ENCODE measurements around the gene ZNF578. TPM values are rescaled to one million over a fixed set of nuclear protein-coding genes. Genes with fewer than 3 reads are reported as not detected.
"Not testable (repeated sequence)": the region's sequence is repeated elsewhere in the genome, so short reads cannot be mapped to it uniquely, and the experiment has no call there.

Gene ZNF578
- 1.4 TPM for polyA plus RNA-seq (2013, experiment 1 of 2; ENCODE audit: insufficient read length)
- polyA plus RNA-seq (2013, experiment 2 of 2; ENCODE audit: insufficient read length), result 1.4 TPM

DNA sequence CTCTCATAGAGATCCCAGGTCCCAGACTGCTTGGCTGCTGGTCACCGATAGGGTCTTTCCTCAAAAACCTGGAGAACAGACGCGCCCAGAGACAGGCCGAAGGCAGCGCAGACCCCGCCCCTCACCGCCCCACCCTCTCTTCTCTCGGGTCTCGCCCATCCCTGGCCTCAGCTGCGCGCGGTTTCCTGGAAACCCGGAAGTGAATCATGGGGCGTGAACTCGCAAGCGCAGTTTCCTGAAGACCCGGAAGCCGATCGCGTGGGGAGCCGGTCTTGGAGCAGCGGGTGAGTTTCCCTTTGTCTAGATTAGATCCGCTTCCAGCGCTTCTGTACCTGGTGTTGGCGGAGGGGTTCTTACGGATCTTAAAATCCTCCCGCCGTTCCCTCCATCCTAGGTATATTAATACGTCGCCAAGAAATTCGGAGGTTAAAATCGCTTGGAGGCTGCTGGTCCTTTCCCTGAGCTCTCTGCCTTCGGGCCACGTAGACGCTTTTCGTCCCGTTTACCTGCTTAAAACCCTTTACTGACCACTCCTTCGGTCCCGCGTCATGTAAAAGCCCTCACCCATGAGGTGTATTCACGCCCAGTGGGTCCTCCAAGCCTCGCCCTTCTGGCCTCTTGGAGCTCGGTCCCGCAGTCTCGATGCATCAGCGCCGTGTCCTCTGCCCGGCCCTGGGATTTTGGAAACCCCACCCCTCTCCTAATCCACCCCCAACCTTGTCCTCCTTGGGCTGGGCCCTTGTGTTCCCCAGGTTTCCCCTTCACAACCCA, at the start of gene ZNF578:
Gene ZNF578 (plus strand): TSS at position 230 of the 771 bp plus-strand sequence. CDS start 48,293 bp downstream, outside the sequence.
- DNase-seq, result peak; percentile 87

DNA sequence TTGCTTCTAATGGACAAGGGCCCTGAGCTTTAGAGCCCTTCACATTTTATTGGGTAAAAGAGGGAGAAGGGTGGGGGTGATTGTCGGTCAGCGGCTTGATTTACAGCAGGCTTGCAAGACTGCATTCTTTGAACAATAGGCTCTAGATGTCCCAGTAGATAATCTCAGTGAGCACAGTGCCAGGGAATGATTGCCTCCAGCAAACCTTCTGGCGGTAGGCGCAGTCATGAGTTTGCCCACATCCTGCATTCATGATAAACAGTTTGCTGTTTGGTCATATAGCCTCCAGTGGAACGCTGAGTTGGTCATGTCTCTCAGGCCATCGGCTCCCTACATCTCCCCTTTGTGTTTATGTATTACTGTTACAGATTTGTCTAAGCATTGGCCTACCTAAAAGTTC, 43.1 kb upstream of the ZNF578 start:
- DNase-seq, result no peak

DNA sequence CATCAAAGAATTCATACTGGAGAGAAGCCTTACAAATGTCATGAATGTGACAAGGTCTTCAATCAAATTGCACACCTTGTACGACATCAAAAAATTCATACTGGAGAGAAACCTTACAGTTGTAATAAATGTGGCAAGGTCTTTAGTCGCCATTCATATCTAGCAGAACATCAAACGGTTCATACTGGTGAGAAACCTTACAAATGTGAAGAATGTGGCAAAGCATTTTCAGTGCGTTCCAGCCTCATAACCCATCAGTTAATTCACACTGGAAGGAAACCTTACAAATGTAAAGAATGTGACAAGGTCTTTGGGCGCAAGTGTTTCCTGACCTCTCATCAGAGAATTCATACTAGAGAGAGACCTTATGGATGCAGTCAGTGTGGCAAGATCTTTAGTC, 37.6 kb upstream of the ZNF578 start:
- no peak for DNase-seq

DNA sequence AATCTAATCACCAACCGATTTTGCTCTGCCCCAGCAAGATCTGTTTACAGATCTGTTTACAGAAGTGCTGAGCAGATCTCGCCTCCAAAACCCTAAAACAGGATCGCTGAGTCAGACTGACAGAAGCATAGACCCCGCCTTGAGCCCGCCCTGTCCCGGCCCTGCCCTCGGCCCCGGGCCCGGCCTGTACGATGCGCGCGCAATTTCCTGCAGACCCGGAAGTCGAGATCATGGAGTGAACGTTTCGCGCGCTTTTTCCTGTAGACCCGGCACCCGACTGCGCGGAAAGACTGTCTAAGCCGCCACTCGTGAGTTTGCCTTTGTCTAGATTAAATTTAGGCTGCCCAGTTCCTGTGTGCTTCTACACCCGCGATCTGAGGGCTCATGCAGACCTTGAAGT, 24.4 kb upstream of the ZNF578 start, which contains the start of gene ZNF534:
Gene ZNF534 (plus strand): TSS at position 212 of the 400 bp plus-strand sequence. CDS start 2,327 bp downstream, outside the sequence.
- DNase-seq, result no peak

DNA sequence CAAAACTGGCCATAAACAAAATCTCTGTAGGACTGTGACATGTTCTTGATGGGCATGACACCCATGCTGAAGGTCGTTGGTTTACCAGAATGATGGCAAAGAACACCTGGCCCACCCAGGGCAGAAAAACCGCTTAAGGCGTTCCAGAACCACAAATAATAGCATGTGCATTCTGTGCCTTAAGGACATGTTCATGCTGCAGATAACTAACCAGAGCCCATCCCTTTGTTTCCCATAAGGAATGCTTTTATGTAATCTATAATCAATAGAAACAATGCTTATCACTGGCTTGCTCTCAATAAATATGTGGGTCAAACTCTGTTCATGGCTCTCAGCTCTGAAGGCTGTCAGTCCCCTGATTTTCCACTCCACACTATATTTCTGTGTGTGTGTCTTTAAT, 11.2 kb upstream of the ZNF578 start:
- DNase-seq, result no peak

DNA sequence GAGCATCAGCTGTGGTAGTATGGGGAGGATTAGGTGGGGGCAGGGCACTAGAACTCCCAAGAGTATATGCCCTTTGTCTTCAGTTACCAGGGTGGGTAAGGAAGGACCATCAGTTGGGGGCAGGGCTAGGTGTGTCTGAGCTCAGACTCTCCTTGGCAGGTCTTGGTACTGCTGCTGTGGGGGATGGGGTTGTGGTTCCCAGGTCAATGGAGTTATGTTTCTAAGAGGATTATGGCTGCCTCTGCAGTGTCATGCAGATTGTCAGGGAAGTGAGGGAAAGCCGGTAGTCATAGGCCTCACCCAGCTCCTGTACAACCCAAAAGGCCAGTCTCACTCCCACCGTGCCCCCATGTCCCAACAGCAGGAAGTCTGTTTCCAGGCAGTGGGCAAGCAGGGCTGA, 8.8 kb upstream of the ZNF578 start:
- no peak for DNase-seq

DNA sequence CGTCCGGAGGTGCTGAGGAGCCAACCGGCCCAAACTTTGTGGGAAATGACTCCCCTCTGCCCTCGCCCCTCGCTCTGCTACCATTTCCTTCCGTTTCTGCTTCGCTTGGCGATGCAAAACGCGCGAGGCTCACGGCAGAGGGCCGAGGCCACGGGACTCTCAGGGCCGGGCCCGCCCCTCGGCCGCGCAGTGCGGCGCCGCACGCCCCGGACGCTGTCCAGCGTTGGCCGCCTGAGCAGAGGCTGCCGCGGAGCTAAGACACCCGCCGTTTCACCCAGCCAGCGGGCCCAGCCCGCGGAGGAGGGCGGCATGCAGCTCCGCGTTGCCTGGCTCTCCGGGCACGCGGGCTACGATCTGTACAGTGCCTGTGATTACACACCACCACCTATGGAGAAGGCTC, 2.1 kb upstream of the ZNF578 start:
- no peak for DNase-seq

DNA sequence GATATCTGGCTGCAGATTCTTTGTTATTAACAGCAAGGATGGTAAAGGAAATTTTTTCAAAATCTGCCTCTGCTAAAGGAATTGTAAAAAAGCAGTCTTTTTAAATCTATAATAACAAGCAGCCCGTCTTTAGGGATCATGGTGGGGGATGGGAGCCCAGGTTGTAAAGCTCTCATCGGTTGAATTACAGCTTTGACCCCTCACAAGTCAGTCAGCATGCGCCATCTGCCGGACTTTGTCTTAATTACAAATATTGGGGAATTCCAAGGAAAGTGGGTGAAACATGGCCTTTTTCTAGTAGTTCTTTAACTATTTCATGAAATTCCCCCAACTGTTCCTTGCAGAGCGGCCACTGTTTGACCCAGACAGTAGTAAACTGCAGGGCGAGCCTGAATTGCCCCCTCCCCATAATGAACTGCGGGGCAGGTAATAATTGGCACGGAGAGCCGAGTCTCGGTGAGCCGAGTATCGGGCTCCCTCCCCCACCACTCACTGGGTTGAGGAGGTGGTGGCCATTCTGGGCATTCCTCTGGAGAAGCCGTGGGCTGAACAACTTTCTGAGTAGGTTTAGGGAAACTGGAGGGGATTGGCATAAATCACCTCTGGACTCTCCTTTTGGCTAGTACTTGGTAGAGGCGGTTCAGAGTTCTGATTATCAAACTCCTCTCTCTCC, 11.6 kb downstream of the ZNF578 start:
- DNase-seq, result no peak

DNA sequence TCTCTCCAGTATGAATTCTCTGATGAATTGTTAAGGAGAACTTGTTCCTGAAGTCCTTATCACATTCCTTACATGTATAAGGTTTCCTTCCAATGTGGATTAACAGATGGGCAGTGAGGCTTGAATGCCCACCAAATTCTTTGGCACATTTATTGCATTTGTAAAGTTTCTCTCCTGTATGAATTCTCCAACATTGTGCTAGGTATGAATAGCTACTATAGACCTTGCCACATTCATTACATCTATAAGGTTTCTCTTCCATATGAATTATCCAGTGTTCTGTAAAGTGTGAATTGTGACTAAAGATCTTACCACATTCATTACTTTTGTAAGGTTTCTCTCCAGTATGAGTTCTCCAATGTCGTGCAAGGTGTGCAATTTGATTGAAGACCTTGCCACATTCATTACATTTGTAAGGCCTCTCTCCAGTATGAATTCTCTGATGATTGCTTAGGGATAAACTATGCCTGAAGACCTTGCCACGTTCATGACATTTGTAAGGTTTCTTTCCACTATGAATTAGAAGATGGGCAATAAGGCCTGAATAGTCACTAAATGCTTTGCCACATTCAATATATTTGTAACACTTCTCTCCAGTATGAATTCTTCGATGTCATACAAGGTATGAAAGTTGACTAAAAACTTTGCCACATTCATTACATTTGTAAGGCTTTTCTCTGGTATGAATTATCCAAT, 20.4 kb downstream of the ZNF578 start:
- no peak for DNase-seq

DNA sequence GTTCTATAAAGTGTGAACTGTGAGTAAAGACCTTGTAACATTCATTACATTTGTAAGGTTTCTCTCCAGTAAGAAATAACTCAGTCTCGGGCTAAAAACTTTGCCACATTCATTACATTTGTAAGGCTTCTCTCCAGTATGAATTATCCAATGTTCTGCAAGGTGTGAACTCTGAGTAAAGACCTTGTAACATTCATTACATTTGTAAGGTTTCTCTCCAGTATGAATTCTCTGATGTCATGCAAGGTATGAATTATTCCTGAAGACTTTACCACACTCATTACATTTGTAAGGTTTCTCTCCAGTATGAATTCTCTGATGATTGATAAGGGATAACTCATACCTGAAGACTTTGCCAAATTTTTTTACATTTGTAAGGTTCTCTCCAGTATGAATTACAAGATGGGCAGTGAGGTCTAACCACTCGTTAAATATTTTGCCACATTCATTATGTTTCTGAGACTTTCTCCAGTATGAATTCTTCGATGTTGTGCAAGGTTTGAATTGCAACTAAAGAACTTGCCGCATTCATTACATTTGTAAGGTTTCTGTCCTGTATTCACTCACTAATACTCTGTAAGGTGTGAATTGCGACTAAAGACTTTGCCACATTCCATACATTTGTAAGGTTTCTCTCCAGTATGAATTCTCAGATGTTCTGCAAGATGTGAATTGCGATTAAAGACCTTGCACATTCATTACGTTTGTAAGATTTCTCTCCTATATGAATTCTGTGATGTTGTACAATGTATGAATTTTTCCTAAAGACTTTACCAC, 21.2 kb downstream of the ZNF578 start:
- no peak for DNase-seq

DNA sequence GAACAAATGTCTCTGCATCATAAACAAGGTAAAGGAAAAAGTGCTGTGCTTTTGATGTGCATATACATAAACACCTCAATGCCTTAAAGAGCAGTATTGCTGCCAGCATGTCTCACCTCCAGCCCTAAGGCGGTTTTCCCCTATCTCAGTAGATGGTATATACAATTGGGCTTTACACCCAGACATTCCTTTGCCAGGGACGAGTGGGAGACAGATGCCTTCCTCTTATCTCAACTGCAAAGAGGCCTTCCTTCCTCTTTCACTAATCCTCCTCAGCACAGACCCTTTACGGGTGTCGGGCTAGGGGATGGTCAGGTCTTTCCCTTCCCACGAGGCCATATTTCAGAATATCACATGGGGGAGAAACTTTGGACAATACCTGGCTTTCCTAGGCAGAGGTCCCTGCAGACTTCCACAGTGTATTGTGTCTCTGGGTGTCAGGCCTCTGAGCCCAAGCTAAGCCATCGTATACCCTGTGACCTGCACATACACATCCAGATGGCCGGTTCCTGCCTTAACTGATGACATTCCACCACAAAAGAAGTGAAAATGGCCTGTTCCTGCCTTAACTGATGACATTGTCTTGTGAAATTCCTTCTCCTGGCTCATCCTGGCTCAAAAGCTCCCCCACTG, 30.9 kb downstream of the ZNF578 start:
- not testable (repeated sequence) for DNase-seq

DNA sequence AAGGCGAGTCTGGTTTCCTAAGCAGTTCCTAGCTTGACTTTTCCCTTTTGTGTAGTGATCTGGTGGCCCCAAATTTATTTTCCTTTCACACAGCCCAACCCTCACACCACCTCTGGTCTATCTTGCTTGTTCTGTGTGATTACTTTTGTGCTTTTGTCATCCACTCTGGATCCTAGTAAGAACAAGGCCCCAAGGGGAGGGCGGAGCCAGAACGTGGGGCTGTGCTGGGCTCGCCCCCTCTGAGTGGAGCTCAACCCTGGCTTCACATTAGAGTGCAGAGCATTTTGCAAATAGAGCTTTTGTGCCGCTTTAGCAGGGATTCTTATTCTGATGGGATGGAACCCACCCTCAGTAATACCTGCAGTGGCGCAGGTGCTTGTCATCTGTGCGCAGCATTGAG, 31.7 kb downstream of the ZNF578 start:
- DNase-seq, result not testable (repeated sequence)

DNA sequence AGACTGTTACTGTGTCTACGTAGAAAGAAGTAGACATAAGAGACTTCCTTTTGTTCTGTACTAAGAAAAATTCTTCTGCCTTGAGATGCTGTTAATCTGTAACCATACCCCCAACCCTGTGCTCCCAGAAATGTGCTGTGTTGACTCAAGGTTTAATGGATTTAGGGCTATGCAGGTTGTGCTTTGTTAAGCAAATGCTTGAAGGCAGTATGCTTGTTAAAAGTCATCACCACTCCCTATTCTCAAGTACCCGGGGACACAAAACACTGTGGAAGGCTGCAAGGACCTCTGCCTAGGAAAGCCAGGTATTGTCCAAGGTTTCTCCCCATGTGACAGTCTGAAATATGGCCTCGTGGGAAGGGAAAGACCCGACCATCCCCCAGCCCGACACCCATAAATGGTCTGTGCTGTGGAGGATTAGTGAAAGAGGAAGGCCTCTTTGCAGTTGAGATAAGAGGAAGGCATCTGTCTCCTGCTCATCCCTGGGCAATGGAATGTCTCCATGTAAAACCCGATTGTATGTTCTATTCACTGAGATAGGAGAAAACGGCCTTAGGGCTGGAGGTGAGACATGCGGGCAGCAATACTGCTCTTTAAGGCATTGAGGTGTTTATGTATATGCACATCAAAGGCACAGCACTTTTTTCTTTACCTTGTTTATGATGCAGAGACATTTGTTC, 32.3 kb downstream of the ZNF578 start:
- DNase-seq, result not testable (repeated sequence)

DNA sequence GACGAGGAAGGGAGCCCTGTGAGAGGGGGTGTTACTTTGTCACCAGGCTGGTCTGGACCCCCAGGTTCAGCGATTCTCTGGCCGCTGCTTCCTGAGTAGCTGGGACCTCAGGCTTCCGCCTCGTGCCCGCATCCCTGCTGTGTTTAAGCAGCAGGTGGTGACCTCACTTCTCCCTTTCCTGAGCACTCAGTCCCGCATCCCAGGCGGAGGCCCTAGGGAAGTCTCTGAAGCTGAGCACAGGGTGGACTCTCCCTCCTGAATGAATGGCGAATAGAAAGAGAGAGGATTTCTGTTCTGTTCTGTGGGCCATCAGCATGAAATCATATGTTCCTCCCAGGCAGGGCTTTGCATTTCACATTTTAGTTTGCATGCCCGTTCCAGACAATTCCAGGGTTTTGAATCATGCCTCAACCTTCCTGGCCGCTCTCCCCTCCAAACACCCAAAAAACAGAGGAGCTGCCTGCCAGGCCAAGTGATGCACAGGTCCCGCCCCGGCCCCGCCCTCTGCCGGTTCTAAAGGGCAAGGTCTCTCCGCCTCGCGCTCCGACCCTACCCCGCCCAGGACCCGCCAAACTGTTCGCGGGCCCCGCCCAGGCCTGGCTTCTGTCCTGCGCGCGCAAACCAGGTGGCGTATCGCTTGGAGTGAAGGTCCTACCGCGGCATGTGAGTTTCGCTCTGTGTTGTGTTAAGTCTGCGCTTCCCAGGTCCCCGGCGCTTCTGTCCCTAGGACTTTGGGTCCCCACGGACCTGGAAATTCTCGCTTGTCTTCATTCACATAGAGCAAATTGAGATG, 39.0 kb downstream of the ZNF578 start:
- no peak for DNase-seq

DNA sequence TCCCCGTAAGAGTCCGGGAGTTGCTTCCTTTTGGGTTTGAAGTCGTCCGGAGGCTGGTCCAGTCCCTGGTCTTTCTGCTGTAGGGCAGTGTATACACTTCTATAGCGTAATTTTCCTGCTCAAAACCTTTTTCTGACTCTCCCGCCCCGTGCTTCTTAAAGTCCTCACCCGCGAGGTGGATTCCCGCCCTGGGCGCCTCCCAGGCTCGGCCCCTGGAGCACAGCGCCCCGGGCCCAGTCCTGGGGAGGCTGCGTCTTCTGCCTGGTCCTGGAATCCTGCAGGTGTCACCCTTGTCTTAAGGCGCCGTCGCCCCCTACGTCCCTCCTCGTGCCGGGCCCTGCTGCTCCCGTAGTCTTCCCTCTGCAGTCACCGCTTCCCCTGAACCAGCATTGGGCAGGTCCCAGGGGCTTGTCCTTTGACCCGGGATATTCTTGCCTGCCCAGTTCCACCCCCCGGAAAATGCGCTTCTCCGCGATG, 39.7 kb downstream of the ZNF578 start:
- no peak for DNase-seq

DNA sequence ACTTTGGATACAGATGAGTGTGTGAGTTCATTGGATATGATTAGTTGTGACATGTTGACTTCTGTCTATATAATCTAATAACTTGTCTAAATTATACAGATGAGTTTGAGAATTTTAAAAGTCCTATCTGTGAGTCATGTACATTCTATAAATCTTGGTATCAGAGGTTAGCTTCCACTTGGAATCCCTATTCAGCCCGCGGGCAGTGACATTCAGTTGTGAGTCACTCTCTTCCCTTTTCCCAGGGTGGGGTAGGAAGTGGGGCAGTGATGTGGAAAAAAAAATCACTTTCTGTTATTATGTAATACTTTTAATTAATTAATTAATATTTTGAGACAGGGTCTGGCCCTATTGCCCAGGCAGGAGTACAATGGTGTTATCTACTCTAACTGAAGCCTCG, 41.2 kb downstream of the ZNF578 start:
- no peak for DNase-seq

DNA sequence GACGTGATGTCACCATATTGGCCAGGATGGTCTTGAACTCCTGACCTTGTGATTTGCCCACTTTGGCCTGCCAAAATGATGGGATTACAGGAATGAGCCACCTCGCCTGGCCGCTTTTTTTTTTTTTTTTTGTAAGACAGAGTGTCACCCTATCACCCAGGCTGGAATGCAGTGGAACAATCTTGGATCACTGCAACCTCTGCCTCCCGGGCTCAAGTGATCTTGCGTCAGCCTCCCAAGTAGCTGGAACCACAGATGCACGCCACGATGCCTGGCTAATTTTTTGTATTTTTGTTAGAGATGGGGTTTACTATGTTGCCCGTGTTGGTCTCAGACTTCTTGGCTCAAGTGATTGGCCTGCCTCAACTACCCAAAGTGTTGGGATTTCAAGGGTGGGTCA, 45.2 kb downstream of the ZNF578 start:
- DNase-seq, result no peak

DNA sequence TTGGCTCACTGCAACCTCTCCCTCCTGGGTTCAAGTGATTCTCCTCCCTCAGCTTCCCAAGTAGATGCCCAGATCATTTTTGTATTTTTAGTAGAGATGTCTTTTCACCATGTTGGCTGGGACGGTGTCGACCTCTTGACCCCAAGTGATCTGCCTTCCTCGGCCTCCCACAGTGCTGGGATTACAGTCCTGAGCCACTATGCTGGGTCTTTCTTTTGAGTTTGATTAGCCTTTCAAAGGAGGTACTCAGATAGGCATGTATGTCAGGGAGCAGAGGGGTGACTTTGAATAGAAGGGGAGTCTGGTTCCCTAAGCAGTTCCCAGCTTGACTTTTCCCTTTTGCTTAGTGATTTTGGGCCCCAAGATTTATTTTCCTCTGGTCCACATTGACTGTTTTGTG, 47.1 kb downstream of the ZNF578 start:
- DNase-seq, result not testable (repeated sequence)

DNA sequence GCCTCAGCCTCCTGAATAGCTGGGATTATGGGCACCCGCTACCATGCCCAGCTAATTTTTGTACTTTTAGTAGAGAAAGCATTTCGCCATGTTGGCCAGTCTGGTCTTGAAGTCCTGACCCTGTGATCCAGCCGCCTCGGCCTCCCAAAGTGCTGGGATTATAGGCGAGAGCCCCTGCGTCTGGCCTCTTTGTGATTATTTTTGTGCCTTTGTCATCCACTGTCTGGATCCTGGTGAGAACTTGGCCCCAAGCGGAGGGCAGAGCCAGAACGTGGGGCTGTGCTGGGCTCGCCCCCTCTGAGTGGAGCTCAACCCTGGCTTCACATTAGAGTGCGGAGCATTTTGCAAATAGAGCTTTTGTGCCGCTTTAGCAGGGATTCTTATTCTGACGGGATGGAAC, 47.6 kb downstream of the ZNF578 start:
- not testable (repeated sequence) for DNase-seq

DNA sequence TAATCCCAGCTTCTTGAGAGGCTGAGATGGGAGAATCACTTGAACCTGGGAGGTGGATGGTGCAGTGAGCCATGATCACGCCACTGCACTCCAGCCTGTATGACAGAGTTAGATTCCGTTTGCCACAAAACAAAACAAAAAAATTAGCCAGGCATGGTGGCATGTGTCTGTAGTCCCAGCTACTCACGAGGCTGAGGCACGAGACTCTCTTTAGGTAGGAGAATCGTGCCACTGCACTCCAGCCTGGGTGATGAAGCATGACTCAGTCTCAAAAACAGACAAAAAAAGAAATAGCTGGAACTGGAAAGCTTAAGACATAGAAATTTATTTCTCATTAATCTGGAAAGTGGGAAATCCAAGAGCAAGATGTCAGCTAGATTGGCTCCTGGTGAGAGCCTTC, 53.9 kb downstream of the ZNF578 start:
- no peak for DNase-seq

Data from fibroblast of skin of abdomen (primary cell).